K562 (cell line): ENCODE measurements around the gene CRACR2B. TPM values are rescaled to one million over a fixed set of nuclear protein-coding genes. Genes with fewer than 3 reads are reported as not detected.
A peak's percentile ranks its signal among the peaks of the same experiment; 100 is the strongest.

ENCODE experiments used
- ARID2 ChIP-seq: fragments of 450-650 bp; IDR thresholded peaks from 2 replicates; pipeline ENCODE4 v1.6.1; 2017; ENCODE audit warnings: antibody characterized with exemption, mild to moderate bottlenecking
- BRD9 ChIP-seq: fragments of 450-650 bp; IDR thresholded peaks from 2 replicates; pipeline ENCODE4 v1.6.1; 2018; ENCODE audit warnings: low read depth; ENCODE audit not compliant: partially characterized antibody
- CHCHD3 ChIP-seq: fragments of 250-450 bp; sonication (Bioruptor Pico); IDR thresholded peaks from 2 replicates; pipeline ENCODE4 v2.1.2; 2022; ENCODE audit warnings: mild to moderate bottlenecking
- DPF2 ChIP-seq: fragments of 450-650 bp; IDR thresholded peaks from 2 replicates; pipeline ENCODE4 v1.6.1; 2016
- EP400 ChIP-seq: fragments of 450-650 bp; IDR thresholded peaks from 2 replicates; pipeline ENCODE4 v1.6.1; 2017; ENCODE audit warnings: antibody characterized with exemption, mild to moderate bottlenecking, moderate library complexity
- EZH2 ChIP-seq: IDR thresholded peaks from 2 replicates; pipeline ENCODE4 v1.6.1; 2012; ENCODE audit warnings: low read depth, mild to moderate bottlenecking, inconsistent platforms, low read length, borderline replicate concordance
- HMBOX1 ChIP-seq: sonication (generic); IDR thresholded peaks from 2 replicates; pipeline ENCODE4 v1.6.1; 2016
- HNRNPK ChIP-seq: fragments of 200-400 bp; formaldehyde crosslinking; IDR thresholded peaks from one replicate; pipeline ENCODE4 v1.6.1; 2018; ENCODE audit warnings: mild to moderate bottlenecking, low read depth, low read length; ENCODE audit not compliant: poor library complexity, severe bottlenecking
- KLF13 ChIP-seq: fragments of 450-650 bp; IDR thresholded peaks from 2 replicates; pipeline ENCODE4 v1.6.1; 2016; ENCODE audit warnings: missing genetic modification characterization, low read depth, mild to moderate bottlenecking, missing compliant biosample characterization, moderate library complexity, borderline replicate concordance
- NCOA1 ChIP-seq: fragments of 450-650 bp; IDR thresholded peaks from 2 replicates; pipeline ENCODE4 v1.6.1; 2016; ENCODE audit warnings: low read depth
- SMARCE1 ChIP-seq: fragments of 450-650 bp; IDR thresholded peaks from 2 replicates; pipeline ENCODE4 v1.7.1; 2016; ENCODE audit warnings: mild to moderate bottlenecking
- SNRNP70 ChIP-seq: fragments of 200-400 bp; formaldehyde crosslinking; optimal IDR thresholded peaks from 2 replicates; pipeline ENCODE3; 2017; ENCODE audit warnings: low read depth, low read length
- SREBF1 ChIP-seq: fragments of 150-350 bp; IDR thresholded peaks from 2 replicates; pipeline ENCODE4 v1.6.1; 2014; ENCODE audit warnings: antibody characterized with exemption, low read depth, low read length, borderline replicate concordance
- TCF15 ChIP-seq: fragments of 250-450 bp; sonication (Bioruptor Pico); IDR thresholded peaks from 2 replicates; pipeline ENCODE4 v1.8.0; 2022; ENCODE audit warnings: moderate library complexity, mild to moderate bottlenecking, inconsistent platforms
- THRB ChIP-seq: fragments of 450-650 bp; formaldehyde crosslinking; conservative IDR thresholded peaks from 2 replicates; pipeline ENCODE4 v1.4.0; 2022; ENCODE audit warnings: mild to moderate bottlenecking, missing genetic modification characterization
- TSHZ1 ChIP-seq: fragments of 250-450 bp; sonication (Bioruptor Pico); IDR thresholded peaks from 2 replicates; pipeline ENCODE4 v1.4.0; 2020; ENCODE audit warnings: mild to moderate bottlenecking, moderate library complexity
- ZBTB5 ChIP-seq: fragments of 450-650 bp; IDR thresholded peaks from 2 replicates; pipeline ENCODE4 v1.6.1; 2017; ENCODE audit warnings: antibody characterized with exemption
- ZNF280B ChIP-seq: fragments of 250-450 bp; sonication (Bioruptor Pico); IDR thresholded peaks from 2 replicates; pipeline ENCODE4 v1.5.1; 2021; ENCODE audit warnings: mild to moderate bottlenecking
- ZNF76 ChIP-seq: fragments of 250-450 bp; sonication (Bioruptor Pico); IDR thresholded peaks from 2 replicates; pipeline ENCODE4 v1.4.0; 2020; ENCODE audit warnings: mild to moderate bottlenecking, moderate library complexity, borderline replicate concordance
- ZNF830 ChIP-seq: fragments of 250-450 bp; sonication (Bioruptor Pico); IDR thresholded peaks from 2 replicates; pipeline ENCODE4 v1.5.0; 2021; ENCODE audit warnings: mild to moderate bottlenecking
- polyA plus RNA-seq, 8 experiments: library from polyadenylated mRNA; depleted of rRNA in 4 of 8; stranded (reverse) in 5 of 8; unstranded in 3 of 8; fragments of >200 nt; fragmentation: Nextera tagmentation in 2 of 8; fragmentation: Illumina TruSeq in 1 of 8; extraction: Ambion mirVana in 2 of 8; extraction: Trizol in 1 of 8; gene quantifications; 2 replicates each; pipeline versions ENCODE4 v1.2.1 to v1.2.3, GENCODE V29; 2011 to 2014; ENCODE audit warnings: inconsistent platforms in 1 of 8, missing spikeins in 1 of 8
- total RNA-seq, 7 experiments: library from RNA; depleted of rRNA in 6 of 7; stranded (reverse); fragments of >200 nt in 6 of 7; fragmentation: Illumina TruSeq in 2 of 7; extraction: Trizol in 2 of 7; gene quantifications; 2 replicates each; pipeline versions ENCODE4 v1.2.1 to v1.2.3, GENCODE V29; 2011 to 2021; ENCODE audit warnings: low replicate concordance in 1 of 7

CRACR2B gene
- total and polyA plus RNA-seq, 9 of the 15 experiments (the other 6 are each of a cell fraction or from before 2014, with no cell fraction given): 0.10 to 51.0 (median 6.0) TPM

GRCh38 chr11:875769-876301 lies 48.1 kb downstream of the CRACR2B start (continued):
- TF ChIP-seq KLF13 (tag) (no peak), SREBF1 (no peak), NCOA1 (peak; percentile 42; the same call in 1 of the 2 replicates), ZNF76 (CRISPR knock-in tag) (no peak), ZBTB5 (no peak), HMBOX1 (no peak), CHCHD3 (CRISPR knock-in tag) (no peak), BRD9 (no peak), TSHZ1 (CRISPR knock-in tag) (no peak), ARID2 (no peak), EP400 (no peak; the same call in 1 of the 2 replicates), DPF2 (peak; percentile 93), ZNF280B (CRISPR knock-in tag) (no peak), HNRNPK (no peak), TCF15 (CRISPR knock-in tag) (no peak), EZH2 (no peak), SMARCE1 (peak; percentile 86), THRB (CRISPR knock-in tag) (no peak), ZNF830 (no peak), SNRNP70 (no peak)
